ENCODE results near the gene SLCO2A1.
"Not testable (repeated sequence)": the region's sequence is repeated elsewhere in the genome, so short reads cannot be mapped to it uniquely, and the experiment has no call there.

Gene SLCO2A1

DNA sequence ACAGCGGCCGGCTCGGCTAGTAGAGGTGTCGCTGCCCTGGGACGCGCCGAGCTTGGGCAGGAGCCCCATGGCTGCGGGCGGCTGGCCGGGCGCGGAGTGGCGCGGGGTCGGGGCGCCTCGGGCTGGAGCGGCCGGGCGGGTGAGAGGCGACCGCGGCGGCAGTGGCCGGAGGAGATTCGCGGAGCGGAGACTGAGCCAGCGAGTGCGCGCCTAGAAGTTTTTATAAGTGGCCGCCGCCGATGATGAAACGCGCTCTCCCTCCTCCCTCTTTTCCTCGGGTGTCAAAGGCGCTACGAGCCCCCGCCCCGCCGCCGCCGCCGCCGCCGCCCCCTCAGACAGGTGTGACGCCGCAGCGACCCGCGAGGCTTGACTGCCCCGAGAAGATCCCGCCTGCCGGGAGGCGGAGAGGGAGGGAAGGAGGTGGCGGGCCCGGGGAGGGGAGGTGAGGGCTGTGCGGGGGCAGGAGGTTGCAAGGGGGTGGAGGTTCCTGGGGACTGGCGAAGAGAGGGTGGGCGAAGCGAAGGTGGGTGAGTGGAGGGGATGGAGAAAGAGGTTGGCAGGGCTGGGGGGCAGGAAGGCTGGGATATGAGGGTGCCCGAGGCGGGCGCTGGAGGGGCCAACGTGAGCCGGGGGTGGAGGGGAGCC lies at the start of gene SLCO2A1:
Gene SLCO2A1, minus strand, starts transcription at position 192 of the 645 bp plus-strand sequence. Its CDS starts 123 bp downstream, at position 69.
- DNase-seq (ENCODE audit: extremely low read depth in 1 of 2, low read depth in 1 of 2), result no peak

DNA sequence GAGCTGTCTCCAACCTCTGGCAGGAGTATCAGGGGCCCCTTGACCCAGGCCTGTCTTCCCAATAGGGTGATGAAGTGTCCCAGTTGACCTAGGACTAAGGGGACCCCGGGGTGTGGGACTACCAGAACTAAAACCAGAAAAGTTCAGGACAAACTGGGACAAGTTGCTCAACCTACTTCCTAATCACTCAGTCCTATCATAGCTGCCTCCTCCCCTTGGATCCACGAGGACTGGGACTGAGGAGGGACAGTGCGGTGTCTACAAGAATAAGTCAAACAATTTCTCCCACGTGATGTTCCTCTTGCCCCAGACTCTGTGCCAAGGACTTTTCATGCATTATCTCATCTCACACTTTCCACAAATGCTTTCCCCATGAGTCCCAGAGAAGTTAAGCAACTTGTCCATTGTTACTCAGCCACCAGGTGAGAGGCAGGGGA lies 49.4 kb upstream of the SLCO2A1 start:
- DNase-seq (ENCODE audit: extremely low read depth in 1 of 2, low read depth in 1 of 2), result no peak

DNA sequence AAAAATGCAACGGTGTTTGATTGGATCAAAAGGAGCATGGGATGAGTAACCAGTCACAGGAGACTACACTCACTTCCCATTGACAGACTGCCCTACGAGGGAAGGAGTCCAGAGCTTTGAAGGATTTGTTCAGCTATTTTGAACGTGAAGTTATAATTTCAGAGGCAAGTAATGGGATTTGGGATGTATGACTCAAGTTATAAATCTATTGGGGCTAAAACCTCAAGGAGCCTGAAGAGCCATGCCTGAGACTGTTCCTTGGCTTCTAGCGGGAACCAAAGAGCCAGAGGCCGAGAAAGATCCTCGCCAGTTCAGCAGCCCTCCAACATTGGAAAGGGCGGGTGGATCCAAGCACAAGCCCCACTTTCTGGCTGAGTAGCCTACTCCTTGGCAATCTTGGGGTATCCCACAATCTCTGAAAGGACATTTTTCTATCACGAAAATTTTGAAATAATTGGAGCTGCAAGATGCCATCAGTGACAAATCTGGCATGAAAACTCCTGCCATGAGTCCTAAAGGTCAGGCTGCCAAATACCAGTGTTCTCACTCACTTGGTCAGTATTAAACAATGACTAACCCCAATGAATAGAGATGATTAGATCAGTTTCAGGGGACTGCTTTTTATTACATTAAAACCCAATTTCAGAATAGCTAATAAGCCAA lies 48.6 kb upstream of the SLCO2A1 start:
- no peak for DNase-seq (ENCODE audit: extremely low read depth in 1 of 2, low read depth in 1 of 2)

DNA sequence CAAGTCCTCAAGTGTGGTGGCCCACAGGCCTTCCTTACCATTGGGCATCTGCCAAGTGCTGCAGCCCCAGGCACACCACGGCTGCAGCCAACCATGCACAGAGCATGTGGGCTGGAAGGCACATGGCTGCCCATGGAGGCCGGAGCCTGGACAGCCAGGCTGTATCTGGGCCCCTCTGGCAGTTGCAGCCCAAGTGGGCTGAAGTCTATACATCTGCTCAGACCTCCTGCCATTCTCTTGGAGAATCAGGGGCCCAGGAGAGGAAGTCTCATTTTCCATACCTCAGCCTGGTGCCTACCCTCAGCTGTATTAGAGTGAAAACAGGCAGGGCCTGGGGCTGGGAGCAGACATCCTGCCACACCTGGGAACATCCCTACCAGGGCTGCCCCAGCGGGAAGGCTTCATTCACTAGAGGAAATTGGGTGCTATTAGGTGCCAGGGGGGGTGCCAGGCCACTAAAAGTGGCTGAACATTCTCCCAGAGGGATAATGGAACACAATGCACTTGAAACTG lies 48.0 kb upstream of the SLCO2A1 start:
- no peak for DNase-seq (ENCODE audit: extremely low read depth in 1 of 2, low read depth in 1 of 2)

DNA sequence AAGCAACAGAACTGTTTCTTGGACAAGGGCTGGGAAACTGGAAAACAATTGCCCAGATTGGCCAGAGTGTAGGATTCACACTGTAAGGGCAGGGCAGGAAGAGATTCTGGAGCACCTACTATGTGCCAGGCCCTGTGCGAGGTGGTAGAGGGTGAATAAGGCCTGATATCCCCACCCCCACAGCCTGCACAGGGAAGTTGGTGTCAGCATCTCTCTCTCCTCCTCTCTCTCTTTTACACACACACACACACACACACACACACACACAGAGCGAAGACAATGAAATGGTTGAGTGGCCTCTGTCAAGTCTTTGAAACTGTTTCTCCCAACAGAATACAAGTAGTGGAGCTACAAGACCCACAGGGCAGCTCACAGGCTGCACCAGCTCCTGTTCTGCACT lies 47.1 kb upstream of the SLCO2A1 start:
- DNase-seq (ENCODE audit: extremely low read depth in 1 of 2, low read depth in 1 of 2), result no peak

DNA sequence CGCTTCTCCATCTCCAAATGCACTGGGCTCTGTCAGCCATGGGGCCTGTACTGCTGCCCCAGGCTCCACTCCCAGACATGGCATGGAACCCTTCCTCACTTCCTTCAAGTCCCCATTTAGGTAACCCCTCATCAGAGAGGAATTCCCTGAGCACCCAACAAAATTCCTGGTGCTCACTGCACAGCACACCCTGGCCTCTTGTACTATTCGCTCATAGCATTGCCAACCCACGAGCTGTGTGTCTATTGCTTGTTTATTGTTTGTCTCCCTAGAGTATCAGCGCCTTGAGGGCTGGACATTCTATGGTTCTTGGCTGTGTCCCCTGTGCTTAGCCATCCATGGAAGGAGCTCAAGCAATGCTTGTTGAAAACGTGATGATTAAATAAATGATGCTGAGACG lies 46.1 kb upstream of the SLCO2A1 start:
- DNase-seq (ENCODE audit: extremely low read depth in 1 of 2, low read depth in 1 of 2), result no peak

DNA sequence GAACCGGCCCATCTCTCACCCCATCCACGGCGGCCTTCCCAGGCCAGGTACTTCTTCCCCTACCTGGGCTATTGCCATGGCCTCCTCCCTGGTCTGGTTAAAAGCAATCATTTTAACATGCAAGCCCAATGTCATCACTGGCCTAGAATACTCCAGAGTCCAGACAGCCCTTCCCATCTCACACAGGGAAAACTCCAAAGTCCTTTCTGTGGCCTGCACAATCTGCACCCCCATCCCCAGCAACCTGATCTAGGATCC lies 45.8 kb upstream of the SLCO2A1 start:
- DNase-seq (ENCODE audit: extremely low read depth in 1 of 2, low read depth in 1 of 2), result no peak

DNA sequence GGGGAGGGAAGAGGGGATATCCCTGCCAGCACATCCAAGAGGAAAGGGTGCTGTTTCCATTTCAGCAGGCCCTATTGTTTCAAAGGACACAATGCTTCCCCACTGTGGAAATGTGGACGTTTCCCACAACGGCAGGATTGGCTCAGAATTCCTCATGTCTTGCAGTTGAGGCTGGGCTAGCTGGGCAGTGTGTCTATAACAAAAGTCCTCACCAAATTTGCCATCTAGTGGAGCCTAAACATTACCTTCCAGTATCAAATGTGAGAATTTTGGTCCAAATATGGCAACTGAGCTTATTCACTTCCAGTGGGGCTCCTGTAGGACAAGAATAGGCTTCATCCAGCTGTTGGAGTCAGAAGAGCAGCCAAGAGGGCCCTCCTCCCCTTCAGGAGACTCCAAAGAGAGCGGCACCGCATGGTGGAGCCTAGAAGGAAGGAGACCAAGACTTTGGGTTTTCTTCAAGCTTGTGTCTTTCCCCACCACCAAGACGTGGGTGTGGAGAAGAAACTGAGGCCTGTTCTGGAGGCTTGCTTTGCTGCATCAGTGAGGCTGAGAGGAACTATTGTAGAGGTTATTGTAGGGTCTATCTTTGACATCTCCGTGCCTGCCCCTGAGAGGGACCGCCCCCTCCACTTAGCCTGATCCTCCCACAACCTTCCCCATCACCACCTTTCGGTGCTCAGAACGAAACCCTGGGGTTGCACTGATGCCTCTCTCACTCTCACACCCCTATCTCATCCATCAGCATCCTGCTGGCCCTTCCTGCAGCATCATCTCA lies 45.3 kb upstream of the SLCO2A1 start:
- no peak for DNase-seq (ENCODE audit: extremely low read depth in 1 of 2, low read depth in 1 of 2)

DNA sequence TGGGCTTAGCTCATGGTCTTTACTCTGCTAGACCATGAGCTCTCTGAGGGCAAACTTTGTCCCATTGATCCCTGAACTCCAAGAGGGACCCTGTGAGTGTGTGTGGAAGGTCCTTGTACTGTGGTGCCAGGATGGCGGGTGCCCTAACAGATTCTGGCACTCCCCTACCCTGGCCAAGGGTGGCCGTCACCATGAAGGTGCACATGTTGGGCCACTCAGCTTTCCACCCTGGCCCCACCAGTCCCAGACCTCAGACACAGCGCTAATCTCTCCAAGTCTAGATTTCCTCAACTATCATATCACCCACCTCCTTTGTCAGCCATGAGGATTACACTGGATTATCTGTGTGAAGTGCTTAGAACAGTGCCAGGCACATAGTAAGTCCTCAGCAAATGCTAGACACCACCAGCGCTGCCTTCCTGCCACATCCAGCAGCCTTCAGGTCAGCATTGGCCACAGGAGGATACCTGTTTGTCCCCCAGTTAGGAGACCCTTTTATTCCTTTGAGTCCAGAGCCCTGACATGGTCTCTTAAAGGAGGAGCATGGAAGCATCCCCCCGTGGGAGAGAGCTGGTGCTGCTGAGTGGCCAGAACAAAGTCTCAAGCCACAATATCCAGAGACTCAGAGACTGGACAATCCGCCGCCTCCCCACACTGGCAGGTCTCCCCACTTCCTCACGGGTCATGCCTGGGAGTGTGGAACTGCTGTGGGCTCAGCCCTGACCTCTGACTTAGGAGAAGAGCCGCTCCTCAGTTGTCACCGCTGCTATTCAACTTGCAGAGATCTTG lies 44.5 kb upstream of the SLCO2A1 start:
- DNase-seq (ENCODE audit: extremely low read depth in 1 of 2, low read depth in 1 of 2), result no peak

DNA sequence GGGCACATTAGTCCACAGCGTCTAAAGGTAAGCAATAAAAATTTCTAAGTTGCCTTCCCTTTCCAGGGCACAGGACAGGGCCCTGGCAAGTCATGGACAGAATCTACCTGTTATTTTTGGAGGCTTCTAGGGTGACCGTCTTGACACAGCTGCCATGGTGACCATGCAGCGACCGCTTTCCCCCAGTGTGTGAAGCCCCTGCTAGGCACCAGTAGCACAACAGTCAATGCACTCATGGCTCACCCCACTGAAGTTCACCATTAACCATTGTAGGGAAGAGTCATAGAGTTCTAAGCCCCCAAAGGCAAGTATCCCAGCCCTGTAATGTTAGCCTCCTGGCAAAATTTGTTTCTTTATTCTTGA lies 43.8 kb upstream of the SLCO2A1 start:
- DNase-seq (ENCODE audit: extremely low read depth in 1 of 2, low read depth in 1 of 2), result no peak

DNA sequence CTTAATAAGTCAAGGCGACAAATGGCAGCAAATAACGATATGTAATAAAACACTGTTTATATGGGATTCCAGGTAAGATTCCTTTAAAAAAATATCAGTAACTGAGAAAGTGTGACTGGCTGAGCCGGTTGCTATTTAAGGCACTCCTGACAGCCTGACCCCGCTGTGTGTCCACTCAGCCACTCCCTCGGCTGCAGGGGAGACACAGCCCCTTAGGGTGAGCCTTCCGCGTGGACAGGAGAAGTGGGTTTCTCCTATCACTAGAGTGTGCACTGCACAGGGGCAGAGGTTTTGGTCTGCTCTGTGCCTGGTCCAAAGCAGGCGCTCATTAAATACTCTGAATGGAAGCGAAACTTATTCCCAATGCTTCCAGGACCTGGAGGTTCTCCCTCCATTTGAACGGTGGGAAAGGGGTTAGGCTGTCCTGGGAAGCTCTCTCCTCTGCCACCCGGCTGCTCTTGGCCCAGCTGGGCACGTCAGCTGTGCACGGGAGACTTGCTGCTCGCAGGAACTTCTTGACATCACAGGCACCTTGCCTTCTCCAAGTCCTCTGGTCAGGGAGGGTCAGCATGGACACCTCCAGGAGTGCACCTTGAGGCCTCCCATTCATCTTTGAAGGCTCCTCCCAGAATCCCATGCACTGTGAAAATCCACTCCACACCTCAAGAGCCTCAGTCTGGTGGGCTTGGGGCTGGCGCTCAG lies 43.3 kb upstream of the SLCO2A1 start:
- no peak for DNase-seq (ENCODE audit: extremely low read depth in 1 of 2, low read depth in 1 of 2)

DNA sequence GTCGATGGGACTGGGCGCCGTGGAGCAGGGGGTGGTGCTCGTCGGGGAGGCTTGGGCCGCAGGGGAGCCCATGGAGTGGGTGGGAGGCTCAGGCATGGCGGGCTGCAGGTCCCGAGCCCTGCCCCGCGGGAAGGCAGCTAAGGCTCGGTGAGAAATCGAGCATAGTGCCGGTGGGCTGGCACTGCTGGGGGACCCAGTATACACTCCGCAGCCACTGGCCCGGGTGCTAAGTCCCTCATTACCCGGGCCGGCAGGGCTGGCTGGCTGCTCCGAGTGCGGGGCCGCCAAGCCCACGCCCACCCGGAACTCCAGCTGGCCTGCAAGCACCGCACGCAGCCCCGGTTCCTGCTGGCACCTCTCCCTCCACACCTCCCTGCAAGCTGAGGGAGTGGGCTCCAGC lies 40.6 kb upstream of the SLCO2A1 start:
- not testable (repeated sequence) for DNase-seq (ENCODE audit: extremely low read depth in 1 of 2, low read depth in 1 of 2)

DNA sequence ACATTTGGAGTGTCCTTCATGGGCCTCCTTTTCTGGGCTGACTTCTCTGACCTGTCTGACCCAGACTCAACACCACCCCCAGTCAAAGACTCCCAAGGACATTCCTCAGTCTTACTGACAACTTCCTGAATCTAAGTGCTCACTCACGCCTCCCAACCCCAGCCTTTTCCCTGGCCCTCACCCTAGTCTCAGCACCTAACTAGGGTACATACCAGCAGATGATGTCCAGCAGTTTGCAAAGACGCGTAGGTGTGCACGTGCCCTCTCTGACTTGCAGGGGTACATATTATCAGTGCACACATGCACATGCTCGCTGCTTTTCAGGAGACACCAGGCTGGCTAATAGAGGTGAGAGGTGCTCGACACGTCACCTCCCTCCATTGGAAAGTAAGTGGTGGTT lies 38.7 kb upstream of the SLCO2A1 start:
- no peak for DNase-seq (ENCODE audit: extremely low read depth in 1 of 2, low read depth in 1 of 2)

DNA sequence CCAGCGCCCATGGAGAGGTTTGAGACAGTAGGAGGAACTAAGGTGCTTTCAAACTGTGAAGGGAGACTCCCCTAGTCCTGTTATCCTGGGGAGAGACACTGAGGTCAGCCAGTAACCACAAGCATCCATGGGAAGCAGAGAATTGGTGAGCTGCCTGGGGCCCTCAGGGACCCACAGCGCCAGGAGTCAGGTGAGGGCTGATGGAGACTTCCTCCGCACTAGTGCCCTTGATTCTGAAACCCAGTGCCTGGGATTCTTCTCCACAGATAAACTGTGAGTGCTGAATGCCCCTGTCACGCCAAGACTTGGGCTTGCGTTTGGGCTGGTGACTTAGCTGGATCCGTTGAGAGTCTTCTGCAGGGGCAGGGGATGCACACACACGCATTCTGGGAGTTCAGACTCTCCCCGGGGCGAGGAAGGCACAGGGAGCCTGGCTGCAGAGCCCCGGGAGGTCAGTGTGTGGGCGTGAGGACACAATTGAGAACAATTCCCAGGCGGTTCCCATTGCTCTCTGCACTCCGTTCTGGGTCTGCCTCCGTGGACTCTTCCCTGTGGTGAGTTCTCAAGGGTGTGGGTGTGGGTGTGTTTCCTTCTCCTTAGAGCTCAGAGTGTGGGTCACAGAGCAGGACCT lies 37.9 kb upstream of the SLCO2A1 start:
- no peak for DNase-seq (ENCODE audit: extremely low read depth in 1 of 2, low read depth in 1 of 2)

DNA sequence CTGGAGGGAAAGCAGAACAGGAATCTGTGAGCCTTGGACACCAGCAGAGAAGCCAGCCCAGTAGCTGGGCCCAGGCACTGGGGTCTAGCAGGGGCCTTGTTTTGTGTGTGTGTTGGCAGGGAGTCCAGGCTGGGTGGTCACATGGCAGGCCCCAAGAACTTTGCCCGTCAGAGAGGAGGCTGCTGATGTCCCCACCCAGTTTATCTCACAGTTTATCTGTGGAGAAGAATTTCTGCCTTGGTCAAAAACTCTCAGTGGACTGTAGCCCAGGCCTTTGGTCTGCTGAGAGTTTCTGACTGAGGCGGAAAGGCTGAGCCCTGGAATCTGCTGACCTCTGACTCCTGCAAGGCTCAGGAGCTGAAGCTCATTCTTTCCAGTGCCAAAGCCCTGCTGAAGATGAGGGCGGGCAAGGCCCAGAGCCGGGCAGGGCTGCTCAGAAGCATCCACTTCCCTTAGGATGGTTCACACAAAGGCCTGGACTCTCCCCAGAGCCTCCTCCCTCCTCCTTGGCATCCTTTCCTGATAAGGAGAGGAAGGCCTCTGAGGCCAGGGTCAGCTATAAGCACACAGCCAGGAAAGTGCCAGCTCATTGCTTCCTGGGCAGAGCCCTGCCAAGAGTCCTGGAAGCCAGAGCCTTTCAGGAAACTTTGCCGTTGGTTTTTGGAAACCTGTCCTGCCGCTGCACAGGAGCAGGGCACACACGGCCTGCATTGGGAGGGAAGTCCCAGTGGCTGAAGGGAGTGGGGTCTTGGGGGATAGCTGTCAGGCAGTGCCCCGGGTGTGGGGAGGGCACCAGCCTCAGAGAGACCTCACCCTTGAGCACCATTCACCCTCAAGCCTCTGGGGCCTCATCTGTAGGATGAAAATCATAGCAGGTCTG lies 37.2 kb upstream of the SLCO2A1 start:
- no peak for DNase-seq (ENCODE audit: extremely low read depth in 1 of 2, low read depth in 1 of 2)

DNA sequence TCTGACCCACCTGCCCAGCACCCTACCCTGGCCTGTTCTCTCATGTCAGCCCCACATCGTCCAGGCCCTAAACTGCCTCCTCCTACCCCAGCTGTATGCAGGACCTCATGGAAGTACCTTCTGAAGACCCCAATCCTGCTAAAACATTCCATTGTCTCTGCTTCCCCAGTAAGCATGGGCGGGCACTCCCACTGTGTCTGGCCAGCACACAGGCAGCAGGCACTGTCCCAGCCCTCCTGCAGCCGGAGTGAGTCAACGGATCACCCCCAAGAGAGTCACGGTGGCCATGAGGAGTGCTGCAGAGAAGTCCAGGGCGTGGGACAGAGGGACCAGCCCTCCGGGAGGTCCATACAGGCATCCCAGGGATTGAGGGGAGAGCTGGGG lies 36.4 kb upstream of the SLCO2A1 start:
- no peak for DNase-seq (ENCODE audit: extremely low read depth in 1 of 2, low read depth in 1 of 2)

DNA sequence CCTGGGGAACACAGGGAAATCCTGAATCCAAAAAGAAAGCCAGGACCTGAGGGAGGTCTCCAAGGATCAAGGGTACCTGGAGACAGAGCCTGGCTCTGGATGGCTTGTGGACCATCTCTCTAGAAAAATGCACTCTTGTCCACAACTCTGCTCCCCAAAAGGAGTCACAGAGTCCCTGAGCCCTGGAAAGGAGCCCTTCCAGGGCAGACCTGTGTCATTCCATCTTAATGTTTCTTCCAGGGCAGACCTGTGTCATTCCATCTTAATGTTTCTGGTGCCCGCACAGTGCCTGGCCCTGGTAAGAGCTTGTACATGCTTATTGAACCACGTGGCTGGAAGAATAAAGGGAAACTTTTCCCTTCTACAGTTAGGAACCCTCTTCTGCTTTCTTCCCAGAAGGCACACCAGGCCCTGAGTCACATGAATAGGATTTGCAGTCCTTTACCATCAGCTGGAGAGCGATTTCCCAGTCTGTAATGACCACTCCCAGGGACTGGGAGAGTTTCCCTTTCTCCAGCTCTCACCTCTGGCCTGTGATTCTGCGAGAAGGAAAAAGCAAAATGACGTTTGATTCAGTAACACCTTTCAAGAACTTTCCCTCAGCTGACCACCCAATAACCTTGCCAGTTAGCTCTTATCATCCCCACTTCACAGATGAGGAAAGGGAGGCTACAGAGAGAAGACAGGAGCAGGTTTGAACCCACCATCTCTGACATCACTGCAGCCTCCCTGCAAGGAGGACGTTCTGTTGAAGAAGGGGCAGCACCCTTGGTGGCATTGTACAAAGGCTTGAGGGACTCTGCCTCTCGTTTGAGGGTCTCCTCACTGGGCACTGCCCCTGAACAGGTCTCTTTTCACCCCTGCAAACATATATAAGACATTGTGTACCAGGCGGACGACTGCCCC lies 35.8 kb upstream of the SLCO2A1 start:
- DNase-seq (ENCODE audit: extremely low read depth in 1 of 2, low read depth in 1 of 2), result no peak

DNA sequence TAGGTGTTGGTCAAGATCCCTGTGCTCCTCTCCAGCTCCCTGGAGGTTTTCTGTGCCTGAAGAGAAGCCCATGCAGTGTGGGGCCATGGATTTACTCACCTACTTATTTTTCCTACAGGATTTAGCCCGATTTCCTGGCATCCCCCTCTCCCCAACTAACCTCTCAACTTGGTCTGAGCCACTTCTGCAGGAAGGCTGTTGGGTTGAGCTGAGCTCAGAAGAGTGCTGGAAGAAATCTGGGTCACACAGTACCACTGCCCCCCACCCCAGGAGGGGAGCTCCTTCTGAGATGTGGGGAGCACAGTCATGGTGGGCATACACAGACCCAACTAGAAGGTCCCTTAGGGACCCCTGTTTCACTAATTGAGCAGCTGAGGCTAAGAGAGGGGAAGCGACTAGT lies 34.4 kb upstream of the SLCO2A1 start:
- DNase-seq (ENCODE audit: extremely low read depth in 1 of 2, low read depth in 1 of 2), result no peak
